ENCODE measurements around the gene EPS8L2.

EPS8L2 gene

GRCh38 chr11:697811-698311, 8.2 kb upstream of the EPS8L2 start:
- WGBS (ENCODE audit: insufficient coverage): 91% methylated on average over 10 of the region's 11 CpGs
- H3K4me3 ChIP-seq (ENCODE audit: control insufficient read depth in 1 of 7, extremely low read depth in 1 of 7, insufficient read depth in 4 of 7, low read depth in 2 of 7, low read length in 6 of 7): no peak overlapping the region
- ChIA-PET POLR2A (no interaction called here), CTCF (interaction anchor here (1.2 to 3.3 kb wide), 3 partner anchors 9 to 25 kb away, joined by 4 to 28 read pairs (median 4); no protein-coding TSS in a partner anchor)
- peaks cover 0 to 16% (median 11%) of the 10 kb centered on the region in 4 experiments for H3K36me3 ChIP-seq (ENCODE audit: control insufficient read depth in 4 of 4, insufficient read depth in 4 of 4, low read length in 3 of 4)
- no peak for DNase-seq
- H3K27me3 ChIP-seq (replicated peaks in 2 of 5; ENCODE audit: control insufficient read depth in 4 of 5, insufficient read depth in 5 of 5, low read length in 4 of 5): no peaks in the 10 kb centered on the region
- no peaks in the 10 kb centered on the region for H3K9me3 ChIP-seq (ENCODE audit: control extremely low read depth in 1 of 5, control insufficient read depth in 4 of 5, insufficient read depth in 2 of 5, low read depth in 1 of 5, low read length in 4 of 5)
- H3K27ac ChIP-seq (ENCODE audit: insufficient read depth in 1 of 2, low read depth in 1 of 2, low read length in 2 of 2, poor library complexity in 1 of 2, severe bottlenecking in 2 of 2): peak overlapping the region in 1 of 2 experiments; percentile 47
- H3K4me1 ChIP-seq (ENCODE audit: control extremely low read depth in 1 of 4, control insufficient read depth in 4 of 4, insufficient read depth in 4 of 4, low read length in 3 of 4): peaks cover 0 to 39% (median 26%) of the 10 kb centered on the region in 4 experiments

DNA sequence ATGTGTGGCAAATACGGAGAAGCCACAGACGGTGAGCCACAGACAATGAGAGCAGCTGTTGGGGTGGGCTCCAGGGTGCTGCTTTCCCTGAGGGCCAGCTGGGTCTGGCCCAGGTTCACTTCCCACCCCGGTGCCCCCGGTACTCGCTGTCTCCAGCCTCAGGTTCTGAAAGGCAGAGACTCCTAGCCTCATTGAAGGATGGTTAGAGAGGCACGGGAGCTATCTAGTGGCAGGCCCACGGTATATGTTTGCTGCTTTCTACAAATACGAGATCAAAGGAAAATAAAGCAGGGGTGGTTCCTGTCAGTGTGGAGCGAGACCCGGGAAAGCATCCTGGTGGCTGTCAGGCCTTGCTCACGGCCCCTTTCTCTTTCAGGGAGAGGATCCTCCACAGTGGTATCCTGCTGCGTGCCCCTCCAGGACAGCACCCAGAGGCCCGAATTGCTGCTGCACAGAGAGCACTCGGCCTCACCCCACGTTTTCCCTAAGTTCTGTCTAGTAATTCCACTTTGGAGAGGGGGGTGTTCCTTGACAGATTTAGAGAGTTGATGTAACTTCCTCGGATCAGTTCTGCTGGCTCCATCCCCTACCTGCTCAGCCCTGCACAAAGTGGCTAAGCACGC, 7.4 kb upstream of the EPS8L2 start:
- H3K27ac ChIP-seq (ENCODE audit: insufficient read depth in 1 of 2, low read depth in 1 of 2, low read length in 2 of 2, poor library complexity in 1 of 2, severe bottlenecking in 2 of 2): no peak overlapping the region
- WGBS (ENCODE audit: insufficient coverage): 92% methylated on average over 14 of the region's 17 CpGs
- POLR2A ChIA-PET: no interaction called here

DNA sequence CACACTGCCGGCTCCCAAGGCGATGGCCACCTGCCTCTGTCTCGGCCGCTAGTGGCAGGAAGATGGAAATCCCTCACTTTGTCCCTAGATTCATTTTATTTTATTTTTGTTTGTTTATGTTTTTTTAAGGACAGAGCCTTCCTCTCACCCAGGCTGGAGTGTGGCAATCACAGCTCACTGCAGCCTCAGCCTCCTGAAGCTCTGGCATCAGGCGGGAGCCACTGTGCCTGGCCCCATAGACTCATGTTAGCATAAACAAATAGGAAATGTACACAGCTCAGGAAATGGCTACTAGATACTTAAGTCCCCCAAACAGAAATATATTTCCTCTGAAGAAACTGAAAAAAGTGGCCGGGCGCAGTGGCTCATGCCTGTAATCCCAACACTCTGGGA, 6.9 kb upstream of the EPS8L2 start:
- H3K4me3 ChIP-seq (ENCODE audit: control insufficient read depth in 1 of 7, extremely low read depth in 1 of 7, insufficient read depth in 4 of 7, low read depth in 2 of 7, low read length in 6 of 7): no peak overlapping the region
- WGBS (ENCODE audit: insufficient coverage): 93% methylated on average over 5 of the region's 7 CpGs
- CTCF ChIA-PET: interaction anchor here (1.1 kb wide), 1 partner anchor 16 kb away, joined by 3 read pairs; no protein-coding TSS in a partner anchor

More for the DNA sequence above, 7.4 kb upstream of the EPS8L2 start:
- no peak for DNase-seq
- H3K36me3 ChIP-seq (ENCODE audit: control insufficient read depth in 4 of 4, insufficient read depth in 4 of 4, low read length in 3 of 4): peaks cover 0 to 16% (median 11%) of the 10 kb centered on the region in 4 experiments
- no peak overlapping the region for H3K4me3 ChIP-seq (ENCODE audit: control insufficient read depth in 1 of 7, extremely low read depth in 1 of 7, insufficient read depth in 4 of 7, low read depth in 2 of 7, low read length in 6 of 7)
- H3K4me1 ChIP-seq (ENCODE audit: control extremely low read depth in 1 of 4, control insufficient read depth in 4 of 4, insufficient read depth in 4 of 4, low read length in 3 of 4): peaks cover 0 to 31% (median 19%) of the 10 kb centered on the region in 4 experiments
- no peaks in the 10 kb centered on the region for H3K27me3 ChIP-seq (replicated peaks in 2 of 5; ENCODE audit: control insufficient read depth in 4 of 5, insufficient read depth in 5 of 5, low read length in 4 of 5)
- CTCF ChIA-PET: interaction anchor here (3.3 kb wide), 1 partner anchor 25 kb away, joined by 28 read pairs; no protein-coding TSS in a partner anchor
- H3K9me3 ChIP-seq (ENCODE audit: control extremely low read depth in 1 of 5, control insufficient read depth in 4 of 5, insufficient read depth in 2 of 5, low read depth in 1 of 5, low read length in 4 of 5): no peaks in the 10 kb centered on the region

GRCh38 chr11:699753-700152, 6.3 kb upstream of the EPS8L2 start:
- Histone ChIP-seq H3K4me3 (ENCODE audit: control insufficient read depth in 1 of 7, extremely low read depth in 1 of 7, insufficient read depth in 4 of 7, low read depth in 2 of 7, low read length in 6 of 7) (no peak overlapping the region), H3K27me3 (replicated peaks in 2 of 5; ENCODE audit: control insufficient read depth in 4 of 5, insufficient read depth in 5 of 5, low read length in 4 of 5) (peaks cover 0 to under 1% (median 0%) of the 10 kb centered on the region in 5 experiments), H3K4me1 (ENCODE audit: control extremely low read depth in 1 of 4, control insufficient read depth in 4 of 4, insufficient read depth in 4 of 4, low read length in 3 of 4) (peaks cover 0 to 22% (median 9%) of the 10 kb centered on the region in 4 experiments), H3K9me3 (ENCODE audit: control extremely low read depth in 1 of 5, control insufficient read depth in 4 of 5, insufficient read depth in 2 of 5, low read depth in 1 of 5, low read length in 4 of 5) (no peaks in the 10 kb centered on the region), H3K27ac (ENCODE audit: insufficient read depth in 1 of 2, low read depth in 1 of 2, low read length in 2 of 2, poor library complexity in 1 of 2, severe bottlenecking in 2 of 2) (no peak overlapping the region), H3K36me3 (ENCODE audit: control insufficient read depth in 4 of 4, insufficient read depth in 4 of 4, low read length in 3 of 4) (peaks cover 0 to 20% (median 11%) of the 10 kb centered on the region in 4 experiments)
- WGBS (ENCODE audit: insufficient coverage): 86% methylated on average over 1 of the region's 1 CpG
- ChIA-PET POLR2A (no interaction called here), CTCF (interaction anchor here (0.9 to 1.1 kb wide), 2 partner anchors 17 to 33 kb away, joined by 3 read pairs; no protein-coding TSS in a partner anchor)
- no peak for DNase-seq

More for the DNA sequence above, 6.9 kb upstream of the EPS8L2 start:
- POLR2A ChIA-PET: no interaction called here
- Histone ChIP-seq H3K27ac (ENCODE audit: insufficient read depth in 1 of 2, low read depth in 1 of 2, low read length in 2 of 2, poor library complexity in 1 of 2, severe bottlenecking in 2 of 2) (no peak overlapping the region), H3K36me3 (ENCODE audit: control insufficient read depth in 4 of 4, insufficient read depth in 4 of 4, low read length in 3 of 4) (peaks cover 0 to 16% (median 11%) of the 10 kb centered on the region in 4 experiments), H3K4me1 (ENCODE audit: control extremely low read depth in 1 of 4, control insufficient read depth in 4 of 4, insufficient read depth in 4 of 4, low read length in 3 of 4) (peaks cover 0 to 26% (median 14%) of the 10 kb centered on the region in 4 experiments), H3K27me3 (replicated peaks in 2 of 5; ENCODE audit: control insufficient read depth in 4 of 5, insufficient read depth in 5 of 5, low read length in 4 of 5) (no peaks in the 10 kb centered on the region), H3K9me3 (ENCODE audit: control extremely low read depth in 1 of 5, control insufficient read depth in 4 of 5, insufficient read depth in 2 of 5, low read depth in 1 of 5, low read length in 4 of 5) (no peaks in the 10 kb centered on the region)
- DNase-seq: no peak

DNA sequence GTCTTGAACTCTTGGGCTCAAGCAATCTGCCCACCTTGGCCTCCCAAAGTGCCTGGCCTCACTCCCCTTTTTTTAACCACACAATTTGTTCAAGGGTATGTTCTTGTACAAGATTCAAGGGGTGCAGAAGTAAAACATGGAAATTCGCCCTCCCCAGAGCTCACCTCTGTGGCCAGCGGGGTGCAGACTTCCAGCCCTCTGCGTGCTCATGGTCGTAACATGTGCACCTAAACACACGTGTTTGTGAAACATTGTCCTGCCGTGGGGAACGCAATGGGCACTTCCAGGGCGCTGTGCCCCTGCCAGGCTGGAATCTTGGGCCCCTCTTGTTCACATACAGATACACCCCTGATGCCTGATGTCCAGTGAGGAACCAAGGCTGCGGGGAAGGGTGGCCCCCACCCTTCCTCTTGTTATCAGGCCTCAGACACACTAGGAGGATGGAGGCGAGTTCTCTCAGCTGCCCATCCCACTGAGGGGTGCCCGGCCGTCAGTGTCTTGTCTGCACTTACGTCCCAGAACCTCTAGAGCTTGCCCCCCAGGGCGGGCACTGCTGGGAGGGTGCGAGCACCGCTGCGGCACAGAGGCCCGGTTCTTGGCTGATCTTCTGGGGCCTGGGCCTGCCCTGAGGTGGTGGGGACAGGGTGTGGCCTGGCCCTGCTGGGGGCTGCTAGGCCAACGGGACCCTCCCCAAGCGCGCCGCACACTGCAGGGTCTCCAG, 4.1 kb upstream of the EPS8L2 start:
- peaks cover 0 to 22% (median 4%) of the 10 kb centered on the region in 5 experiments for H3K27me3 ChIP-seq (replicated peaks in 2 of 5; ENCODE audit: control insufficient read depth in 4 of 5, insufficient read depth in 5 of 5, low read length in 4 of 5)
- no peaks in the 10 kb centered on the region for H3K9me3 ChIP-seq (ENCODE audit: control extremely low read depth in 1 of 5, control insufficient read depth in 4 of 5, insufficient read depth in 2 of 5, low read depth in 1 of 5, low read length in 4 of 5)
- ChIA-PET POLR2A (no interaction called here), CTCF (interaction anchor here (2.1 kb wide), 1 partner anchor 63 kb away, joined by 6 read pairs; no protein-coding TSS in a partner anchor)
- no peak overlapping the region for H3K4me3 ChIP-seq (ENCODE audit: control insufficient read depth in 1 of 7, extremely low read depth in 1 of 7, insufficient read depth in 4 of 7, low read depth in 2 of 7, low read length in 6 of 7)
- peaks cover 0 to 20% (median 11%) of the 10 kb centered on the region in 4 experiments for H3K36me3 ChIP-seq (ENCODE audit: control insufficient read depth in 4 of 4, insufficient read depth in 4 of 4, low read length in 3 of 4)
- H3K4me1 ChIP-seq (ENCODE audit: control extremely low read depth in 1 of 4, control insufficient read depth in 4 of 4, insufficient read depth in 4 of 4, low read length in 3 of 4): peaks cover 0 to 22% (median 14%) of the 10 kb centered on the region in 4 experiments
- DNase-seq: no peak
- H3K27ac ChIP-seq (ENCODE audit: insufficient read depth in 1 of 2, low read depth in 1 of 2, low read length in 2 of 2, poor library complexity in 1 of 2, severe bottlenecking in 2 of 2): no peak overlapping the region
- WGBS (ENCODE audit: insufficient coverage): 95% methylated on average over 13 of the region's 22 CpGs

DNA sequence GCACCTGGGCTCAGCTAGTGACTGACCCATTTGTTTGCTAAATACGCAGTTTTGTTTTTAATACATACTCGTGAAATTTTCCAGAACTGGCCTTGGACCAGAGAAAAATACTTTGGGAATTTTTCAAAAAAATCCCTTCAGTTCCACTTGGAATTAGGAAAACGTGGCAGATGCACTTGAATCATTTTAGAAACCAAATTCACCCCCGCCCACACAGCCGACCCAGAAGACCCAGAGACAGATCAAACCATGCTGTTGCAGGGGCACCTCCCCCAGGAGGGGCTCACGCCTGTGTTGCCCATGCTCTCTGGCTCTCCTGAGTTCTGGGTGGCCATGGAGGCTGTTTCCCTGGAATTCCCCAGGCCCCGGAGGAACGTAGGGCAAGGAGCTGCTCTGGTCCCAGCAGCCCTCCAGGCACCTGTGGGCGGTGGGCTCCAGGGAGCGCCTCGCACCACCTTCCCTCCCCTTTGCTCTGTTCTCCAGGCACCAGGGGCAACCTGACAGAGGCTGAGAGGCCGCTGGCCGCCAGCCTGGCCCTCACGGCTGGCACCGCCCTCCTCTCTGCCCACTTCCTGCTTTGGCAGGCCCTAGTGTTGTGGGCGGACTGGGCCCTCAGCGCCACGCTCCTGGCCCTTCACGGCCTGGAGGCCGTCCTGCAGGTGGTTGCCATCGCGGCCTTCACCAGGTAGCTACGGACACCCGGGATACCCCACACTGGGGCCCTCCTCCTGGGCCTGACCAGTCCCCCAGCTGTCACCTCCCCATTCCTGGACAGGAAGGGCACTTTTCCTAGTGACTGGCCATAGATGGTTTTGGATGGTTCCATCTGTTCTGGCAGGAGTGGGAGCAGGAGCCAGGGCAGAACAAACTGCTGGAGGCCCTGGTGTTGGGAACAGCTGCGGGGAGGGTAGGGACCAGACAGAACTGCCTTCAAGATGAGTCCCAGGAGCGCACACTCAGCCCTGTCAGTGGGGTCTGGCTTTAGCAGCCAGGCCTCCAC, 3.3 kb upstream of the EPS8L2 start:
- 79% methylated on average over 17 of the region's 26 CpGs for WGBS (ENCODE audit: insufficient coverage)
- Histone ChIP-seq H3K9me3 (ENCODE audit: control extremely low read depth in 1 of 5, control insufficient read depth in 4 of 5, insufficient read depth in 2 of 5, low read depth in 1 of 5, low read length in 4 of 5) (no peaks in the 10 kb centered on the region), H3K27me3 (replicated peaks in 2 of 5; ENCODE audit: control insufficient read depth in 4 of 5, insufficient read depth in 5 of 5, low read length in 4 of 5) (peaks cover 0 to 31% (median 4%) of the 10 kb centered on the region in 5 experiments), H3K4me1 (ENCODE audit: control extremely low read depth in 1 of 4, control insufficient read depth in 4 of 4, insufficient read depth in 4 of 4, low read length in 3 of 4) (peaks cover 0 to 14% (median 14%) of the 10 kb centered on the region in 4 experiments), H3K36me3 (ENCODE audit: control insufficient read depth in 4 of 4, insufficient read depth in 4 of 4, low read length in 3 of 4) (peaks cover 0 to 20% (median 9%) of the 10 kb centered on the region in 4 experiments), H3K27ac (ENCODE audit: insufficient read depth in 1 of 2, low read depth in 1 of 2, low read length in 2 of 2, poor library complexity in 1 of 2, severe bottlenecking in 2 of 2) (no peak overlapping the region), H3K4me3 (ENCODE audit: control insufficient read depth in 1 of 7, extremely low read depth in 1 of 7, insufficient read depth in 4 of 7, low read depth in 2 of 7, low read length in 6 of 7) (no peak overlapping the region)
- CTCF ChIA-PET: interaction anchor here (1.7 to 2.2 kb wide), 3 partner anchors 17 to 62 kb away, joined by 6 to 11 read pairs (median 7); no protein-coding TSS in a partner anchor
- POLR2A ChIA-PET: no interaction called here
- peak in 2 of 3 donors; percentile 29 to 40 for DNase-seq

All from common myeloid progenitor, CD34-positive (primary cell).